Measurements from ENCODE around the gene SYK. TPM values are rescaled to one million over a fixed set of nuclear protein-coding genes. Genes with fewer than 3 reads are reported as not detected.

SYK gene
- total RNA-seq, 1 experiment from 2014 or later = 0.99 TPM

DNA sequence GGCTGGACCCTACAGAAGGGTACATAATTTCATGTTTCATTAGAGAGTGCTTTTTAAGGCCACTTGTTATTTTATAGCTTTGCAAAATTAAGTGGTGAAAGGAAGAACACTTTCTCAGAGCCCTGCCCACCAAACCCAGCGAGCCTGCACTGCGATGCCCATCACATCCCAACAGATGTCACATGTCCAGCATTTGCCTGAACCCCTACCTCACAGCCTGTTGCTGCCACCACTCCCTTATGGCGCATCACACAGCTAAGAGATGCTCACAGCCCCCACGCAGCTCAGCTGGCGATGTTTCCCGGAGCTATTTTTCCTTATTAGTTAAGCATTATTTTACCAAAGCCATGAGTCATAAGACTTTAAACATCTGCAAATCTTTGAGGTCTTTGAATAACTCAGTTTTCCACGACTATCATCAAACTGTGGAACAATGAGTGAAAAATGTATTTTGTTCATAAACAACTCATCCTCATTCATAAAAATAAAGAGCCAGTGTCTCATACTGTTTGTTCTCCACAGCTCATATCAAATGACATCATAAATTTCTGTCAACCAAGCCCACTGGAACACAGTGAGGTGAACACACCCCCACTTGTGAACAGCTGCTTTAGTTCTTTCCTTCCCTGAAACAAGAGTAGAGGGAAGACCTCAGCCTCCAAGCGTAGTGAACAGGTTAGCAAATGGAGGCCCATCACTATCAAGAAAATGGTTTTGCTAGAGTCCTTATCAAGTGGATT is 104.9 kb downstream of the SYK start:
- no peak for DNase-seq (ENCODE audit: low spot score)

DNA sequence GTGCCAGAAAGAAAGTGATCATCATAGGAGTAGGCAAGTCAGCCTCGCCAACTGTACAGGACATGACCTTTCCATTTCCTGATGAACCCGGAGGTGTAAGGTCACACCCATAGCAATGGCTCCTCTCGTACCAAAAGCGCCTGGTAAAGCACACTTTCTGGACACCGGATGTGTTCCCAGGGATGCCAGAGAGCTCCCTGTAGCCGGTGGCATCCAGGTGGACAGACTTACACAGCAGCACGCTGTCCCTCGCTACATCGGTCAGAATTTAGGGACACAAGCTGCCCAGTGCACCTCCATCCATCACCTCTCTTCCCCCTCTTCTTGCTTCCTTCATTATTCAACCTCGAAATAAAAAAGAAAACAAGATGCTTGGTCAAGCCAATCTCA is 105.4 kb downstream of the SYK start:
- DNase-seq (ENCODE audit: low spot score) = no peak

DNA sequence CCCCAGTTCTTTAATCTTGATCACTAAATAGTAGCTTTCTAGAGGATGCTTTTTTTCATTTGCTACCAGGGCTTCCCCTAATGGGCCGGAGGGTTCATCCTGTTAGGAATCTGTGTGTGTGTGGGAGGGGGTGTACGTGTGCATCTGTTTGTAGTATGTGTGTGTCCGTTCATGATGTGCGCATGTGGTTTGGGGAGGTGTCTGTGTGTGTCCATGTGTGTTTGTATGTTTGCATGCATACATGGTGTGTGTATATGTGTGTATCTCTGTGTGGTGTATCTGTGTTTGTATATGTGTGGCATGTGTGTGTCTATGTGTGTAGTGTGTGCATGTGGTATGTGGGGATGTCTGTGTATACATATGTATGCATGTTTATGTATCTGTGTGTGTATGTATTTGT is 106.2 kb downstream of the SYK start:
- DNase-seq (ENCODE audit: low spot score) = no peak

DNA sequence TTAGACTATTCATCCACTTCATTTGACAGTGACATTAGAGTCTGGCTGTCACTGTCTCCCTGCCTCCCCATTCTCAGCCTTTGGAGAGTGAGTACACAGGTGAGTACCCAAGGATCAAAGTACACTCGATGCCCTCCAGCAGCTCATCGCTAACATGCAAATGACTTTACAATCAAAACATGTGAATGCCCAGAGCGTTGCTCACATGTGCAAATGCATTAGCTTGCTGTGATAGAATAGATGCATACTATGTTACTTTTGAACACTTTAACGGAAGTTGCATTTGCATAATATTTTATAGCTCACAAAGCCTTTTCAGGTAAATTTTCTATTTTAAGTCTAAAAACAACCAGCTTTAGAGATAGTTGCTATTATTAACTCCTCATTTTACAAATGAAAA is 107.6 kb downstream of the SYK start:
- no peak for DNase-seq (ENCODE audit: low spot score)

DNA sequence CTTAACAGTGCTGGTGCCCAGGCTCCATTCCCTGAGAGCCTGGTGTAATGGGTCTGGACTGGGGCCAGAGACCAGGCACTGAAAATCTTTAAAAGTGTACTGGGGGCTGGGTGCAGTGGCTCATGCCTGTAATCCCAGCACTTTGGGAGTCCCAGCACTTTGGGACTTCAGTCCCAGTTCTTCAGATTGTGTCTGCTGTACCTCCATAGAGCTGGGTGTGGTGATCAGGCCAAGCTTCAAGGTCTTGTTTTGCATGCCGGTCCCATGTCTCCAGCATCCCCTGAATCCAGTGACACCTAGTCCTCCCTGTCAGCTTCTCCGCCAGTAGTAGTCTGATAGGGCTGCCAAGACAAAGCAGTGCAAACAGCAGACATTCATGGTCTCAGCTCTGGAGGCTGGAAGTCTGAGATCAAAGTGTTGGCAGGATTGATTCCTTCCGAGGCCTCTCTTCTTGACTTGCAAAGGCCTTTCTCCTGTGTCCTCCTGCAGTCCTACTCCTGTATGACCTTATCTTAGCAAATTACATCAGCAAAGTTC is 108.2 kb downstream of the SYK start:
- no peak for DNase-seq (ENCODE audit: low spot score)

DNA sequence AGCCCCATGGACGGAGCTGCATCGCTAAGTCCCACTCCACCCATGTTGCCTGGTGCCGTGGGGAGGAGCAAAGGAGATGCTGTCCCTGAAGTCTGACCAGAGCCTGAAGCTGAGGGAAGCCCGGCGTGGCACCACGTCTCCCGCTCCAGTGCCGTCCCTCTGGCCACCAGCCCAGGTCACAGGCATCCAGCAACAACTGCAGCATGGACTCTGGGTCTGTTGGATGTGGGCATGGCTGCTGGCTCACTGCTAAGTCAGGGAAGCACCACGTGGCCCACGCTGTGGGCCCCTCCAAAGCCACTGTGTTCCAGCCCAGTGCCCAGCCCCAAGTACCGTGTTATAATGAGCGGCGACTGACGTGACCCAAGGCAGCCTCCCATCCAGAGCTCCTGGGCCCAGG is 112.6 kb downstream of the SYK start:
- DNase-seq (ENCODE audit: low spot score) = no peak

DNA sequence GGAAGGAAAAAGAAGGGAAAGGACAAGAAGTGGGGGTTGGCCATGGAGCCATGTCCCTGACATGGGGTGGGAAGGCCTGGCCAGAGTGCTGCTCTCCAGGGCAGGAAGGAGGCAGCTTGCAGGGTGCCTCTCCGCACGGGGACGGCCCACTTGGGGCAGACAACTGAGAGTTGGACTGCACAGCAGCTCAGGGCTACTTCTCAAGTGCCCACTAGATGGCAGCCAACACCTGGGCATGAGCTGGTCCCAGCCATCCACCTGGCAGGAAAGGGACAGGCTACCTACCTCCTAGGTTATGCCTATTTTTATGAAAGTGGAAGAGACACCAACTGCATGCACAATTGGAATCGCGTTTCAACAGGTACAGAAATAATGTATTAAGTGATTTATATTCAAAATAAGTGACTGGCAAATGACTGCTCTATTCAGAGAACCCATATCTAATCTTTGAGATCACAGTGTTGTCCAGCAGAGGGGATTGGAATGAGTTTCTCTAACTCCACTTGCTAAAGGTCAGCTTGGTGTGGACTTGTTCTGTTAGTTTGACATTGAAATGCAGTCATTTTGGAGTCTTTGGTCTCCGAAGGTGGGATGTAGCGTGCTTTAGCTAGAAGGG is 113.4 kb downstream of the SYK start:
- DNase-seq (ENCODE audit: low spot score) = peak; percentile 77

DNA sequence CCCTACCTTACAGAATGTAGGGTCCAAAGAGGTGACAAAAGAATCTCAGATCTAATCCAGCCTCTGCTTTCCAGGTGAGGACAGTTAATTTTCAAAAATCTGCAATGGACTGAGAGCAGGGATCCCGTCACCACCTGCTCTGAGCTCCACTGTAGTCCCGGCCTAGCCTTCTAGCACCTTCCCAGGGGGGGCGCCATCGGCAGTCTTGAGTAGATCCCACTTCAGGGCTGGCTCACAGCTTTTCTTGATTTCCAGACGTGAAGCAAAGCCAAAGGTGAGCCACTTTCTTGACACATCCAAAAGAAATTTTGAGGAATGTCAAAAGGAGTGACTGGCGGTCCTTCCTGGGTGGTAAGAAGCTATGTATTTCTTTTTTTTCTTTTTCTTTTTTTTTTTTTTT is 114.1 kb downstream of the SYK start:
- no peak for DNase-seq (ENCODE audit: low spot score)

DNA sequence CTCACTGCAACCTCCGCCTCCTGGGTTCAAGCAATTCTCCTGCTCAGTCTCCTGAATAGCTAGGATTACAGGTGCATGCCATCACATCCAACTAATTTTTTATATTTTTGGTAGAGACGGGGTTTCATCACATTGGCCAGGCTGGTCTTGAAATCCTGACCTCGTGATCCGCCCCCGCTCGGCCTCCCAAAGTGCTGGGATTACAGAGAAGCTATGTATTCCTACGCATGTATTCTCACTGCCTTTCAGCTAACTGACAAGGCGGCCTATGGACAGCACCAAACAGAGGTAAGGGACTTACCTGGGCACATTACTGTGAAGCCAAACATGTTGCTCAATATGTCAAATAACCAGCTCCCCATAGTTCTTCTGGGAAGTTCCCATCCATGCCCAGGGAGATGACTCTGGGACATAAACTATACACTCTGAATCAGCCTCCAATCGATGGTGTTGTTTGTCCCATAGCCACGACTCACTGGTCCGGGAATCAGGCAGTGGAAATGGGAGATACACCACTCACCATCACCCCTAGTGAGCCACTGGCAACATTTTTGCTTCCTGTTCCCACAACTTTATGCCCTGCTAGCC is 114.6 kb downstream of the SYK start:
- no peak for DNase-seq (ENCODE audit: low spot score)

DNA sequence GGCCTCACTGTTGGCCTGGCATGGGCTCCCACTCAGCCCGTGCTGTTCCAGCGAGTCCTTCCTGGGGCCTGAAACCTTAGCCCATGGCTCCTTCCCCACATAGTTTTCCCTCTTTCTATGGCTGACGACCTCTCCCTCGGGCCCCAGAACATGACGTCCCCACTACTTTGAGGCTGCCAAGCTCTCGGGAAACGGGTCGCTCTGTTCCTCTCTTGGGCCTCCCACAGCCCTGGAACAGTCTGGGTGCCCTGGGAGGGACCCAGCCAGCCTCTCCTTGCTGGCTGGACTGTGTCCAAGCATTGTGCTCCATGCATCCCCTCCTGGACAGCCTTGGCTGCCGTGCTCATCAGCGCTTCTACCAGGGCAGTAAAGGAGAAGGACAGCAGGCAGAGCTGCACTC is 118.3 kb downstream of the SYK start:
- DNase-seq (ENCODE audit: low spot score) = no peak

DNA sequence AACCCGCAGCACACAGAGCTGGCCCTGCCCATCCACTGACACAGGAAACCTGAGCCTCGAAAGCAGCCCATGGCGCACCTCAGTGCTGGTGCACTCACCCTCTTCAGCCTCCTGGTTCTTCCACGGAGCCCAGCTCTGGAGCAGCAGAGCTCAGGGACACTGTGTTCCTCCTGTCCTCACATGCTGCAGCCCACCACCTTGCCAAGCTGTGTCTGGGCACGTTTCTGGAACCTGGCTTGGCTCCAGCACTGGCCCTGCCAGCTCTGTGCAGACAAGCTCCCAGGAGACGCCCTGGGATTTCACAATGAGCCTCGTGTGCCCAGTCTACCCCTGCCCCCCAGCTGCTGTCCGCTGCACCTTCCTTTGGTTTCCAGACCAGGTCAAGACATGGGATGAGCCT is 119.5 kb downstream of the SYK start:
- no peak for DNase-seq (ENCODE audit: low spot score)

DNA sequence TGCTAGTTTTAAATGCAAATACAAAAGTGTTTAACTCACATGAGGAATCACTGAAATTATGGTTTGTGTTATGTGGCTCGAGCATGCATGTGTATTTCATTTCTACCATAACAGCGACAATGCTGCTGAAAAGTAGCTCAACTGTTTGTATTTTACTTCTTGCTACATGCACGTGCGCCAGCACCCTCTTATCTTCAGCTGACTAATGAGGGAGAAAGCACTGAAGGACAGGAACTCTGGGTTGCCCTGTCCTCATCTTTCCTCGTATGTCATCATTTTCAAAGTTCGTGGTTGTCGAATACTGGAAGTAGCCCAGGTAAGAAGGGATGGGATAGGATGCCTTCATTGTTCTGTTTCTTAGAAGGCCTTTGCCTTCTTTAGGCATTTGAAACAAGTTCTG is 120.3 kb downstream of the SYK start:
- DNase-seq (ENCODE audit: low spot score) = no peak

DNA sequence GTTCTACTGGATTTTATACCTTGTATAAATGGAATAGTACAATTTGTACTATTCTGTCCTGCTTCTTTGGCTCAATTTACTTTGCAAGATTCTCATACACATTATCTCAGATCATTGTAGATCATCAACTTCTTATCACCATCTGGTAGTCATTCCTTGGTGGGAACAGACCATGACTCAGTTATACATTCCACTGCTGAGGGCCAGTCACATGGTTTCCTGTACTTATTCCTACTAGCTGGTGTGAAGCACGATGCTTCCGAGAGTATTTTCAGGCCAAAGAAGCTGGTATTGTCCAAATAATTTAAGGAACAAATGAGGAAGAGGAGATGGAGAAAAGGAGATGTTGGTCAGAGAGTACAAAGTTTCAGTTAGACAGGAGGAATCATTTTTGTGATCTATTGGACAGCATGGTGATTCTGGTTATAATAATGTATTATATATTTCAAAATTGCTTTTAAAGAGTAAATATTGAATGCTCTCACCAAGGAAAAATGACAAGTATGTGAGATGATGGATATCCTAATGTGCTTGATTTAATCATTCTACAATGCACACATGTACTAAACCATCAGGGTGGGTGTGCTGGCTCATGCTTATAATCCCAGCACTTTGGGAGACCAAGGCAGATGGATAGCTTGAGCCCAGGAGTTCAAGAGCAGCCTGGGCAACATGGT is 124.1 kb downstream of the SYK start:
- DNase-seq (ENCODE audit: low spot score) = no peak

DNA sequence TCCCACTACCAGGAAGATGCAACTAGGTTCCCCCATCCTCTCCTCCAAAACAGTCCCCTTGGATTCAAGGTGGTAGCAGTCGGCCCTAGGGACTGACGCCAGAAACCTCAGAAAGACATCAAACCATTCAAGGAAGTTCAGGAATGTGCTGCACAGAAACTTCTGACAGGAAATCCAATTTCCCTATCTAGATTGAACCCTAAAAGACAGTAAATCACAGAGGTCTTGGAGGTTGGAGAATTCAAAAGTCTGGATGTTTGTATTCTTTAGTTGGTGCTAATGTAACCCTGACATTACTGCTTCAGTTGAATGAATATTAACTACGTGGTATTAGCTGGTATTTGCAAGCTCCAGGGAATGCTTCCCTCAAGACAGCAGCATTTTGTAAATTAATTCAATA is 125.3 kb downstream of the SYK start:
- no peak for DNase-seq (ENCODE audit: low spot score)

DNA sequence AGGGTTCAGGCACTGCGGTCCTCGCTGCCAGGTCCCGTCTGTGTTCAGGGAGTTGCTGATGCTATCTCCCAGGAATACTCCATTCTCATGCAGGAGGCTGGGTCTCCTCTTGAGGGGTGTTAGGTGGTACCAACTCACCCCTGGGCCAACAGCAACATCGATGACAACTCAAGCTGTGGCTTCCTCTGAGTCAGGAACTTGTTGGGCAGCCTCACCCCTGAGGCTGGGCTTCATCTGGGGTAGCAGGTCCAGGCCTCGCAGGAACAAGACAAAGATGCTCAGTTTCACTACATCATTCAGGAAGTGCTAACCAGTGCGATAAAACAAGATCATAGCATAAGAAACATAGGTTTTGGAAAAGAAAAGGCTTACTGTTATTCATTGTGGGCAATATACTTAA is 125.9 kb downstream of the SYK start:
- DNase-seq (ENCODE audit: low spot score) = no peak

DNA sequence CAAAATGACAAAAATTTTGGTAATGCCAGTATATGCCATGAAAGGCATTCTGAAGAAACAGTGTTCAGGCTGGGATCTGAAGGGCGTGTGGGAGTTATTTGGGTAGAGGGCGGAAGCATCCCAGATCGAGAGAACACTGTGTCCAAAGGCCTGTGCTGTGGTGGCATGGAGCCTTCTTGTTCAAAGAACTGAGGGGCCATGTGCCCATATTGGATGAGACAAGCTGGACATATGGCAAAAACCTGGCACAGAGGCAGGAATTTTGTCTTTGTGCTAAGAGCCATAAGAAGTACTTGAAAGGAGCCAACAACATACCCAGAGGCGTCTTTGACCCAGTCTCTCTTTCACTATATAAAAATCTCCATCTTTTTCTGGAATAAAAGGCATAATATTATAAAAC is 128.0 kb downstream of the SYK start:
- DNase-seq (ENCODE audit: low spot score) = no peak

DNA sequence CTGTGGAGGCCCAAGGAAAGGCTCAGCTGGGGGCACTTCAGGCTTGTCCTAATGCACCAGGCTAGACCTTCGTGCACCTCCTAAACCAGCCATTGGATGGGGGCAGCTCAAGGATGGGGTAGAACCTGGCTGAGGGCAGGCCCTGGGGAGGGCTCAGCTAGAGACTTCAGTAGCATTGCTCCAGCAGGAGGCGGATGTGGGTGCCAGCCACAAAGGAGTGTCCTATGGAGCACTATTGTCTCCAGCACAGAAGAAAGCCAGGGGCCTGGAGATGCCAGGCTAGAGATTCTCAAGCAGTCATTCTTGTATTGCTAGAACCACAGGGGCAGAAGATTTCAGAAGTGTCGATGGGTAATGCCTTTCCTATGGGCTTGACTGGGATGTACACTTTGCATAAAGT is 131.8 kb downstream of the SYK start:
- DNase-seq (ENCODE audit: low spot score) = no peak

DNA sequence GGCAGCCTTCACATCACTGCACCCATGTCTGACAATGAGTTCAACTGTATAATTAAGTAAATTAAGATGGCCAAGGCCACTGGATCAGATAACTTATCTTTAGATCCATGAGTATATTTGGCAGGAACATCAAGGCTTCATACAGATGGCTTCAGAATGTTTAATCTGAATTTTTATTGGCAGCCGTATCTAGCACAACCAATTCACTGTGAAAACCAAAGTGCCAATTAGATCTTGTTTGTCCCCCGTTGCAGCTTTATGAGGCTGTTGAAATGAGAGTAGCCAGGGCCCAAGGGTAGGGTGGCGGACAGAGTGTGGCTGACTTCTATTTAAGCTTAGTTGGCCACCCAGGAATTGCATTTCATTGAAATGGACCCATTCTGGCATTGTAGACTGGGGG is 137.7 kb downstream of the SYK start:
- DNase-seq (ENCODE audit: low spot score) = no peak

DNA sequence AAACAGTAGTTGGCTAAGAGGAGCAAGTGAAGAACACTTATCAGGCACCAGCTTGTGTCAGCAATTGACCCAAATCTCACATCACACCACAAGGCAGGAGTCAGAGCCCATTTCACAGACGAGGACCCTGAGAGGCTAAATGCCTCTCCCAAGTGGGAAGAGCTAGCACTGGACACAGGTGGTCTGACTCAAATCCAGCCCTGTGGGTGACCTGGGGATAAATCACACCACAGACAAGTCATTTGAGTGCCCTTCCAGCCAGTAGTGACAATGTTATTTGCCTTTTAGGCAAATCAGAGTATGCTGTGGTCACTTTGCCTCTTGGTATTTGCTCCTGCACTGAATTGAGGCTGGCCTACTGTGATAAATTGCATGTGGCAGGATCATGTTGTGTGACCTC is 138.7 kb downstream of the SYK start:
- no peak for DNase-seq (ENCODE audit: low spot score)

DNA sequence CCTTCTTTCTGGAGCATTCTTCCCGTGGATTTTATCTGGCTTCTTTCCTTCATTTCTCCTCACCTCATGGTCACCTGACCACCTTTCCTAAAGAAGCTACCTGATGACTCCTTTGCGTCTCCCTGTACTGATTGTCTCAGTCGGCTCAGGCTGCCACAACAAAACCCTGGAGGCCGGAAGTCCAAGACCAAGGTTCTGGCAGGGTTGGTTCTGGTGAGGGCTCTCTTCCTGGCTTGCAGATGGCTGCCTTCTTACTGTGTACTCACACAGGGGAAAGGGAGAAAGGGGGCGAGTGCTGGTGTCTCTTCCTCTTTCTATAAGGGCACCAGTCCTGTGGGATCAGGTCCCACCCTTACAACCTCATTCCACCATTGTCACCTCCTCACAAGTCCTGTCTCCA is 140.0 kb downstream of the SYK start:
- no peak for DNase-seq (ENCODE audit: low spot score)

DNA sequence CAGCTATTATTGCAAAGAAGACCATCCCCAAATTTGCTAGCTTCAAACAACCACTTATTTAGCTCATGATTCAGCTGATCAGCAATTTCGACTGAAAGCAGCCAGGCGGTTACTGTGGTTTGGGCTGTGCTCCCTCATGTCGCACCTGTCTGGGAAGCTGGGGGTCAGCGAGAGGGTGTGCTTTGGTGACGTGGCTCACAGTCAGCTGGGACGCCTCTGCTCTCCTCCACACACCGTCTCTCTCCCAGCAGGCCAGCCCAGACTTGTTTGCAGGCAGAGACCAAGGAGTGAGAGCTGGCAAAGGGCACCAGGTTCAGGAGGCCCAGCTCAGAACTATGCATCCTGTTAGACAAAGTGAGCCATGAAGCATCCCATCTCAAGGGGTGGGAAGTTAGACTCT is 140.9 kb downstream of the SYK start:
- DNase-seq (ENCODE audit: low spot score) = no peak

DNA sequence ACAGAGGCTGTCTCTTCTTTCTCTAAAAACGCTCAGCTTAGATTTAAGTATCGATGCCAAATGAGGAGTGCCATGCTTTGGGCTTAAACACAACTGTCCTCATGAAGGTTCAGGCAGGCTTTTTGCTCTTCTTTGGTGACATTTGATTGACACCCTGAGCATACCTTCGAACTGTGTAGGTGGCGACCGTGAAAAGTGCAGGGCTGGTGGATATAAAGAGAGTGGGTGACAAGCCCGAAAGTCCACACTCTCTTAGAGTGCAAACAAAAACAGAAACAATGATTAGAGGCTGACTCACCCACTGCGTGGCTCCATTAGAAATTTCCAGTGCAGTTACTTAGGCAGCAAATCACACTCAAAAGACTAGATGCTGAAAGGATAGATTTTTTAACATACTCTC is 141.7 kb downstream of the SYK start:
- no peak for DNase-seq (ENCODE audit: low spot score)

DNA sequence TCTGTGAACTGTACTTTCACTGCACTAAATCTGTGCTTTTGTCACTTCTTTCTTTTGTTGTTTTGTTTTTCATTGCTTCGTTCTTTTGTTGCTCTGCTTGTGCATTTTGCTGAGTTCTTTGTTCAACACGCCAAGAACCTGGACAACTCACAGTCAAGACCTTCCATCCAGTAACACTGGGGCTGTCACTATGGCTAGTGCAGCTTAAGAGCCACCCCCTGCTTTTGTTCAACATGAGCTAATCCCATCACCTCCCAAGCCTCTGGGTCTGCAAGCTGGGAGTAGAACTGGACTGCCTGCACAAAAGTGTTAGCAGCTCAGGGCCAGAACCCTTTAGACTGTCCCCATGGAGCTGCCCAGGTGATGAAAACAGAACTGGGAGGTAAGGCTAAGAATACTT is 143.7 kb downstream of the SYK start:
- DNase-seq (ENCODE audit: low spot score) = no peak
